Transverse colon (tissue), 4 donors: ENCODE results near the gene FNBP1. TPM values are rescaled to one million over a fixed set of nuclear protein-coding genes. Genes with fewer than 3 reads are reported as not detected.
A peak's percentile ranks its signal among the peaks of the same experiment; 100 is the strongest.
"Not testable (repeated sequence)": the region's sequence is repeated elsewhere in the genome, so short reads cannot be mapped to it uniquely, and the experiment has no call there.

Experiments
- DNase-seq: peaks from one replicate; pipeline ENCODE4 v3.0.0-alpha.2; 2019
- H3K27ac ChIP-seq, 4 donors: fragments of 200-600 bp; sonication (generic); 2 replicates each; pipeline ENCODE4 v1.5.1; 2016 to 2018; ENCODE audit warnings: inconsistent platforms in 4 of 4
- H3K27me3 ChIP-seq: fragments of 200-600 bp; sonication (generic); 2 replicates; pipeline ENCODE4 v1.5.1; 2017; ENCODE audit warnings: inconsistent platforms
- H3K36me3 ChIP-seq, 4 donors: fragments of 200-600 bp; sonication (generic); 2 replicates each; pipeline ENCODE4 v1.5.1; 2017 to 2019; ENCODE audit warnings: inconsistent platforms in 4 of 4
- H3K4me1 ChIP-seq, 4 donors: fragments of 200-600 bp; sonication (generic); 2 replicates each; pipeline ENCODE4 v1.5.1; 2017 to 2020; ENCODE audit warnings: inconsistent platforms in 4 of 4
- H3K4me3 ChIP-seq, 4 donors: fragments of 200-600 bp; sonication (generic); 1 replicate in 1 of 4; 2 replicates in 3 of 4; pipeline versions ENCODE4 v1.5.1 to v1.6.1; 2017 to 2019; ENCODE audit warnings: inconsistent platforms in 4 of 4
- H3K9me3 ChIP-seq, 2 donors: fragments of 200-600 bp; sonication (generic); 2 replicates each; pipeline ENCODE4 v1.5.1; 2017 to 2019; ENCODE audit warnings: inconsistent platforms in 2 of 2
- EP300 ChIP-seq: sonication (generic); formaldehyde crosslinking; IDR thresholded peaks from one replicate; pipeline ENCODE4 v1.6.1; 2017; ENCODE audit warnings: antibody characterized with exemption, low read depth
- POLR2A ChIP-seq: fragments of 450-650 bp; IDR thresholded peaks from one replicate; pipeline ENCODE4 v1.6.1; 2016; ENCODE audit warnings: antibody characterized with exemption, mild to moderate bottlenecking, moderate library complexity
- POLR2AphosphoS5 ChIP-seq, 3 donors: sonication (generic); formaldehyde crosslinking; IDR thresholded peaks; one replicate each; pipeline ENCODE4 v1.6.1; 2016; ENCODE audit warnings: antibody characterized with exemption in 3 of 3
- WGBS, 2 donors: methylation state at CpG; one replicate each; pipeline ENCODE4 v1.1.5; 2018; ENCODE audit warnings: low coverage in 1 of 2; 5-methylcytosine and 5-hydroxymethylcytosine counted together
- in situ Hi-C, 4 donors: fragments of 200-750 bp; cut with MboI; loops; one replicate each; pipeline versions ENCODE4 v1.15.0 to v1.15.1; 2017; ENCODE audit warnings: low sequenced_read_pairs in 3 of 4, low pct_ligation_motif_present in 1 of 4, low pct_unique_long_range_greater_than_20kb in 1 of 4
- intact Hi-C: fragments of 100-400 bp; cut with DNase I; formaldehyde crosslinking; loops from one replicate; pipeline ENCODE4 v1.15.1; 2023; ENCODE audit warnings: low total_unique reads
- total RNA-seq, 4 donors: library from RNA; depleted of rRNA; stranded (reverse); fragments of >200 nt; gene quantifications; one replicate each; pipeline ENCODE4 v1.1.0, GENCODE V29; 2016
- TF ChIP-seq, protein P1 (sequence below), 5 experiments: fragments of 200-600 bp in 3 of 5; fragments of 450-650 bp in 2 of 5; sonication (generic) in 3 of 5; IDR thresholded peaks; 1 replicate in 2 of 5; 2 replicates in 3 of 5; pipeline ENCODE4 v1.5.1; 2016 to 2017; ENCODE audit warnings: antibody characterized with exemption in 5 of 5, inconsistent platforms in 3 of 5, mild to moderate bottlenecking in 2 of 5, moderate library complexity in 1 of 5

Gene FNBP1
- total RNA-seq, 4 donors from 2014 or later = 38.5 to 114 (median 62.9) TPM

DNA sequence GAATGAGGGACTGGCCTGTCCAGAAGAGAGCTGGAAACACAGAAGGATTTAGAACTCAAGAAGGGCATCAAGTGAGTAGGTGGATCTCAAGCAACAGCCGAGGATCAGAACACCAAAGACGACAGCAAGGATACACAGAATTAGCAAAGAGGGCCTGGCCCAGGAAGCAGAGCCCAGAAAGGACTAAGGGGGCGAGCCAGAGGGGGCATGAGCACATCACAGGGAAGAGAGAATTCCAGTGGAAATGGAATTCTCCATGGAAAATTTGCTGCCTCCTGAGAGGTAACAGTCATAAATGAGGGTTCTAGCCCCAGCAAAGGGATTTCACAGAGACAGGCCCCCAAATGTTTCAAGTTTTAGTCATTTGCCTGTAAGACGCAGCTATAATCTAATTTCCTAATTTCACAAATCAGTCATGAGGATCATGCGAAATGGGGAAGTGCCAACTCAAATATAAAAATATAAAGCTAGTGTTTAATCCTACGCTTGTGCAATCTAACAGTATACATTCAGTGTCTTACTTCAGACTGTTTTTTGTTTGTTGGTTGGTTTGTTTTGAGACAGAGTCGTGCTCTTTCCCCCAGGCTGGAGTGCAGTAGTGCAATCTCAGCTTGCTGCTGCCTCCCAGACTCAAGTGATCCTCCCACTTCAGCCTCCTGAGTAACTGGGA is 46.7 kb downstream of the FNBP1 start:
- no peak overlapping the region for H3K4me3 ChIP-seq
- H3K9me3 ChIP-seq = no peaks in the 10 kb centered on the region
- peak overlapping the region; percentile 65 to 76 (median 74) for H3K27ac ChIP-seq
- in situ Hi-C loops = no loop called here
- H3K4me1 ChIP-seq = peaks cover 18 to 49% (median 29%) of the 10 kb centered on the region in 4 donors
- WGBS, 2 donors = 59 to 76% methylated on average over 5 to 7 of the region's 7 CpGs
- no peaks in the 10 kb centered on the region for H3K27me3 ChIP-seq
- no peak for TF ChIP-seq EP300
- TF ChIP-seq POLR2A = no peak
- TF ChIP-seq, protein P1, sequence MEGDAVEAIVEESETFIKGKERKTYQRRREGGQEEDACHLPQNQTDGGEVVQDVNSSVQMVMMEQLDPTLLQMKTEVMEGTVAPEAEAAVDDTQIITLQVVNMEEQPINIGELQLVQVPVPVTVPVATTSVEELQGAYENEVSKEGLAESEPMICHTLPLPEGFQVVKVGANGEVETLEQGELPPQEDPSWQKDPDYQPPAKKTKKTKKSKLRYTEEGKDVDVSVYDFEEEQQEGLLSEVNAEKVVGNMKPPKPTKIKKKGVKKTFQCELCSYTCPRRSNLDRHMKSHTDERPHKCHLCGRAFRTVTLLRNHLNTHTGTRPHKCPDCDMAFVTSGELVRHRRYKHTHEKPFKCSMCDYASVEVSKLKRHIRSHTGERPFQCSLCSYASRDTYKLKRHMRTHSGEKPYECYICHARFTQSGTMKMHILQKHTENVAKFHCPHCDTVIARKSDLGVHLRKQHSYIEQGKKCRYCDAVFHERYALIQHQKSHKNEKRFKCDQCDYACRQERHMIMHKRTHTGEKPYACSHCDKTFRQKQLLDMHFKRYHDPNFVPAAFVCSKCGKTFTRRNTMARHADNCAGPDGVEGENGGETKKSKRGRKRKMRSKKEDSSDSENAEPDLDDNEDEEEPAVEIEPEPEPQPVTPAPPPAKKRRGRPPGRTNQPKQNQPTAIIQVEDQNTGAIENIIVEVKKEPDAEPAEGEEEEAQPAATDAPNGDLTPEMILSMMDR (IDR thresholded peaks at IDR 0.05) = no peak
- TF ChIP-seq POLR2AphosphoS5 (IDR thresholded peaks at IDR 0.05) = no peak
- no peaks in the 10 kb centered on the region for H3K36me3 ChIP-seq
- intact Hi-C loops = no loop called here
- no peak for DNase-seq

DNA sequence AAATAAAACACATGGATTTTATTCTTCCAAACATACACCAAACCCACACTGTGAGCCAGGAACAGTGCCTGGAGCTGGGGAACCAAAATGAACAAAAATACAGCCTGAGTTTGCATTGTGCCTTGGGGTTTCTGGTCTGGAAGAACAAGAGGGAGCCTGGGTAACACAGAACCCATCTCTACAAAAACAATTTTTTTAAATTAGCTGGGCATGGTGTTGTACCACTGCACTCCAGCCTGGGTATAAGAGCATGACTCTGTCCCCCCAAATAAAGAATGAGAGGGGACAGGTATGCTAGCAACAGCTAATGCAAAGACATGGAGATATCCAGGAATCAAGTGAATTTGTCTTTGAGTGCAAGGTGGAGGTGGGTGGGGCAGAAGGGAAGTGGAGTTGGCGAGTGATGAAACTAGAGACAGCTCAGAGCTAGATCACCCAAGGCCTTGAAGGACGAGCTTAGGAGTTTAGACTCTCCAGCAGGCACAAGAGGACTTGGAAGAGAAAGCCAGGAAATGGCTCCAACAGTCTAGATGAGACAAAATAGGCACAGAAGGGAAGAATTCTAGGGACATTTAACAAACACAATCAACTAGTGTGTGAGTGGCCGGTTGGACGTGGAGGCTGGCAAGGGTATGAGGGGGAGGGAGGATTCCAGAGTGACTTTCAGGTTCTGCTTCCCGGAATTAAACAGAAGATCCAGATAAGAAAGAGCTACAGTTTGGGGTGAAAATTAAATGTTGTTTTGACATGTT is 47.4 kb downstream of the FNBP1 start:
- no peaks in the 10 kb centered on the region for H3K9me3 ChIP-seq
- 39 to 54% methylated on average over 4 to 5 of the region's 5 CpGs for WGBS, 2 donors
- no peak overlapping the region for H3K4me3 ChIP-seq
- no peak for TF ChIP-seq POLR2AphosphoS5 (IDR thresholded peaks at IDR 0.05)
- TF ChIP-seq, protein P1 (IDR thresholded peaks at IDR 0.05) = no peak
- no peak for TF ChIP-seq POLR2A
- no peak for TF ChIP-seq EP300
- no peaks in the 10 kb centered on the region for H3K27me3 ChIP-seq
- intact Hi-C loops = no loop called here
- peak overlapping the region; percentile 65 to 76 (median 74) for H3K27ac ChIP-seq
- DNase-seq = no peak
- H3K36me3 ChIP-seq = no peaks in the 10 kb centered on the region
- H3K4me1 ChIP-seq = peaks cover 22 to 49% (median 30%) of the 10 kb centered on the region in 4 donors
- in situ Hi-C loops = no loop called here

GRCh38 chr9:129994882-129995281 is 48.1 kb downstream of the FNBP1 start:
- peak overlapping the region; percentile 65 to 76 (median 74) for H3K27ac ChIP-seq
- H3K36me3 ChIP-seq = no peaks in the 10 kb centered on the region
- WGBS, 2 donors = 43 to 63% methylated on average over 1 to 3 of the region's 3 CpGs
- TF ChIP-seq, protein P1 (IDR thresholded peaks at IDR 0.05) = no peak
- TF ChIP-seq POLR2AphosphoS5 (IDR thresholded peaks at IDR 0.05) (no peak), EP300 (no peak), POLR2A (no peak)
- no peaks in the 10 kb centered on the region for H3K9me3 ChIP-seq
- intact Hi-C loops = loop anchor here (5.0 kb wide), 1 partner anchor 618 kb away; no protein-coding TSS in a partner anchor
- no peak overlapping the region for H3K4me3 ChIP-seq
- peaks cover 27 to 55% (median 35%) of the 10 kb centered on the region in 4 donors for H3K4me1 ChIP-seq
- no peaks in the 10 kb centered on the region for H3K27me3 ChIP-seq
- in situ Hi-C loops = no loop called here
- no peak for DNase-seq

GRCh38 chr9:129991139-129991538 is 51.9 kb downstream of the FNBP1 start:
- peaks cover 26 to 38% (median 34%) of the 10 kb centered on the region in 4 donors for H3K4me1 ChIP-seq
- H3K9me3 ChIP-seq, H3K4me3 ChIP-seq, DNase-seq, in situ Hi-C loops, H3K36me3 ChIP-seq, H3K27me3 ChIP-seq: not testable (repeated sequence)
- peak overlapping the region; percentile 59 to 81 (median 75) for H3K27ac ChIP-seq
- intact Hi-C loops = loop anchor here (5.0 kb wide), 1 partner anchor 614 kb away; no protein-coding TSS in a partner anchor
- 90% methylated on average over 6 of the region's 6 CpGs; no CpG with 5 or more reads in 1 of the 2 donors for WGBS, 2 donors
